HepG2 (cell line): ENCODE results near the gene KAZALD1. TPM values are rescaled to one million over a fixed set of nuclear protein-coding genes. Genes with fewer than 3 reads are reported as not detected.

Experiments used
- BRF2 ChIP-seq: sonication (generic); formaldehyde crosslinking; IDR thresholded peaks from 2 replicates; pipeline ENCODE4 v1.8.1; 2022; ENCODE audit warnings: mild to moderate bottlenecking, missing genetic modification reagents
- DMAP1 ChIP-seq: IDR thresholded peaks from 2 replicates; pipeline ENCODE4 v1.6.1; 2016
- HDAC1 ChIP-seq: sonication (generic); formaldehyde crosslinking; IDR thresholded peaks from 2 replicates; pipeline ENCODE4 v1.5.1; 2020; ENCODE audit warnings: mild to moderate bottlenecking, missing genetic modification reagents
- HMG20B ChIP-seq: conservative IDR thresholded peaks from 2 replicates; pipeline ENCODE4 v1.6.1; 2016; ENCODE audit warnings: missing genetic modification reagents, missing compliant biosample characterization
- JARID2 ChIP-seq: sonication (generic); formaldehyde crosslinking; IDR thresholded peaks from 2 replicates; pipeline ENCODE4 v1.8.1; 2023; ENCODE audit warnings: missing genetic modification reagents, inconsistent platforms; ENCODE audit not compliant: insufficient replicate concordance
- MXI1 ChIP-seq: IDR thresholded peaks from 3 replicates; pipeline ENCODE4 v1.6.1; 2012; ENCODE audit warnings: low read depth, low read length, inconsistent platforms, borderline replicate concordance
- PCBP1 ChIP-seq: fragments of 200-400 bp; formaldehyde crosslinking; IDR thresholded peaks from 2 replicates; pipeline ENCODE4 v1.6.1; 2017; ENCODE audit warnings: mild to moderate bottlenecking, low read depth, low read length, borderline replicate concordance
- PRMT3 ChIP-seq: sonication (generic); formaldehyde crosslinking; IDR thresholded peaks from 2 replicates; pipeline ENCODE4 v1.8.1; 2022; ENCODE audit warnings: low read depth, mild to moderate bottlenecking, moderate library complexity, missing genetic modification reagents, borderline replicate concordance
- RFX3 ChIP-seq: IDR thresholded peaks from 2 replicates; pipeline ENCODE4 v1.6.1; 2016; ENCODE audit warnings: missing biosample characterization, missing genetic modification reagents
- RFX5 ChIP-seq: IDR thresholded peaks from 2 replicates; pipeline ENCODE4 v1.6.1; 2011; ENCODE audit warnings: low read depth, low read length, improper control_type of control experiment
- RNF2 ChIP-seq: fragments of 450-650 bp; conservative IDR thresholded peaks from 2 replicates; pipeline ENCODE4 v1.6.1; 2016; ENCODE audit warnings: low read depth
- RXRB ChIP-seq: IDR thresholded peaks from 2 replicates; pipeline ENCODE4 v1.6.1; 2016; ENCODE audit warnings: borderline replicate concordance, missing genetic modification reagents, missing compliant biosample characterization
- SRSF1 ChIP-seq: fragments of 200-400 bp; formaldehyde crosslinking; optimal IDR thresholded peaks from 2 replicates; pipeline ENCODE3; 2017; ENCODE audit warnings: mild to moderate bottlenecking, low read depth, low read length, moderate library complexity
- TOE1 ChIP-seq: sonication (generic); formaldehyde crosslinking; IDR thresholded peaks from 2 replicates; pipeline ENCODE4 v1.4.0; 2020; ENCODE audit warnings: mild to moderate bottlenecking, missing genetic modification reagents
- U2AF1 ChIP-seq: fragments of 200-400 bp; formaldehyde crosslinking; optimal IDR thresholded peaks from 2 replicates; pipeline ENCODE3; 2017; ENCODE audit warnings: mild to moderate bottlenecking, low read depth, low read length
- ZFP36 ChIP-seq: fragments of 150-350 bp; IDR thresholded peaks from 2 replicates; pipeline ENCODE4 v1.6.1; 2018; ENCODE audit warnings: borderline replicate concordance, low read length, low read depth; ENCODE audit not compliant: partially characterized antibody
- ZFP41 ChIP-seq: sonication (generic); formaldehyde crosslinking; IDR thresholded peaks from 2 replicates; pipeline ENCODE4 v1.4.0; 2020; ENCODE audit warnings: mild to moderate bottlenecking, missing genetic modification reagents, borderline replicate concordance
- ZMYM3 ChIP-seq: sonication (generic); formaldehyde crosslinking; IDR thresholded peaks from 2 replicates; pipeline ENCODE4 v1.5.1; 2020; ENCODE audit warnings: mild to moderate bottlenecking, missing genetic modification reagents
- ZNF501 ChIP-seq: sonication (generic); formaldehyde crosslinking; IDR thresholded peaks from 2 replicates; pipeline ENCODE4 v1.5.1; 2020; ENCODE audit warnings: mild to moderate bottlenecking, moderate library complexity, missing genetic modification reagents
- ZSCAN25 ChIP-seq: sonication (generic); formaldehyde crosslinking; IDR thresholded peaks from 2 replicates; pipeline ENCODE4 v1.8.0; 2022; ENCODE audit warnings: mild to moderate bottlenecking, missing genetic modification reagents
- ZSCAN9 ChIP-seq: IDR thresholded peaks from 2 replicates; pipeline ENCODE4 v1.6.1; 2016; ENCODE audit warnings: borderline replicate concordance
- polyA plus RNA-seq, 8 experiments: library from polyadenylated mRNA; depleted of rRNA in 3 of 8; stranded (reverse) in 7 of 8; unstranded in 1 of 8; fragments of >200 nt; fragmentation: Illumina TruSeq in 4 of 8; extraction: Trizol in 4 of 8; gene quantifications; 2 replicates each; pipeline versions ENCODE4 v1.2.1 to v1.2.3, GENCODE V29; 2011 to 2016; ENCODE audit warnings: low read depth in 4 of 8, missing spikeins in 1 of 8, mixed read lengths in 1 of 8; ENCODE audit not compliant: insufficient read depth in 1 of 8
- total RNA-seq, 5 experiments: library from RNA; depleted of rRNA; stranded (reverse); fragments of >200 nt; fragmentation: Illumina TruSeq; extraction: Trizol; gene quantifications; 2 replicates each; pipeline ENCODE4 v1.2.3, GENCODE V29; 2016; ENCODE audit warnings: low read depth in 1 of 5
- TF ChIP-seq, protein P1 (sequence below): sonication (generic); formaldehyde crosslinking; IDR thresholded peaks from 2 replicates; pipeline ENCODE4 v1.9.0; 2021; ENCODE audit warnings: missing genetic modification reagents, borderline replicate concordance
- TF ChIP-seq, protein P2 (sequence below): sonication (generic); formaldehyde crosslinking; conservative IDR thresholded peaks from 2 replicates; pipeline ENCODE4 v1.5.0; 2020; ENCODE audit warnings: missing genetic modification reagents
- TF ChIP-seq, protein P3 (sequence below): sonication (generic); formaldehyde crosslinking; IDR thresholded peaks from 2 replicates; pipeline ENCODE4 v1.4.0; 2020; ENCODE audit warnings: missing genetic modification reagents, borderline replicate concordance

The KAZALD1 gene
- total and polyA plus RNA-seq, 2 of the 13 experiments (the other 11 are each of a cell fraction or from before 2014, with no cell fraction given), result 16.7 to 27.7 TPM

- TF ChIP-seq PRMT3 (0 out of 2 replicates have a peak, but pooled peaks have one; percentile 9), ZFP41 (no peak), RXRB (no peak), ZNF501 (CRISPR knock-in tag) (peak; percentile 70; the same call in 1 of the 2 replicates), HMG20B (CRISPR knock-in tag) (no peak), BRF2 (no peak), ZSCAN25 (CRISPR knock-in tag) (no peak), MXI1 (no peak), PCBP1 (no peak), TOE1 (CRISPR knock-in tag) (no peak), RFX5 (no peak), SRSF1 (no peak), ZSCAN9 (CRISPR knock-in tag) (no peak), ZFP36 (no peak), ZMYM3 (CRISPR knock-in tag) (no peak), JARID2 (CRISPR knock-in tag) (no peak), HDAC1 (CRISPR knock-in tag) (no peak), U2AF1 (no peak), RFX3 (CRISPR knock-in tag) (no peak), DMAP1 (CRISPR knock-in tag) (no peak; the same call in 1 of the 2 replicates), RNF2 (no peak)
- TF ChIP-seq, protein P1, sequence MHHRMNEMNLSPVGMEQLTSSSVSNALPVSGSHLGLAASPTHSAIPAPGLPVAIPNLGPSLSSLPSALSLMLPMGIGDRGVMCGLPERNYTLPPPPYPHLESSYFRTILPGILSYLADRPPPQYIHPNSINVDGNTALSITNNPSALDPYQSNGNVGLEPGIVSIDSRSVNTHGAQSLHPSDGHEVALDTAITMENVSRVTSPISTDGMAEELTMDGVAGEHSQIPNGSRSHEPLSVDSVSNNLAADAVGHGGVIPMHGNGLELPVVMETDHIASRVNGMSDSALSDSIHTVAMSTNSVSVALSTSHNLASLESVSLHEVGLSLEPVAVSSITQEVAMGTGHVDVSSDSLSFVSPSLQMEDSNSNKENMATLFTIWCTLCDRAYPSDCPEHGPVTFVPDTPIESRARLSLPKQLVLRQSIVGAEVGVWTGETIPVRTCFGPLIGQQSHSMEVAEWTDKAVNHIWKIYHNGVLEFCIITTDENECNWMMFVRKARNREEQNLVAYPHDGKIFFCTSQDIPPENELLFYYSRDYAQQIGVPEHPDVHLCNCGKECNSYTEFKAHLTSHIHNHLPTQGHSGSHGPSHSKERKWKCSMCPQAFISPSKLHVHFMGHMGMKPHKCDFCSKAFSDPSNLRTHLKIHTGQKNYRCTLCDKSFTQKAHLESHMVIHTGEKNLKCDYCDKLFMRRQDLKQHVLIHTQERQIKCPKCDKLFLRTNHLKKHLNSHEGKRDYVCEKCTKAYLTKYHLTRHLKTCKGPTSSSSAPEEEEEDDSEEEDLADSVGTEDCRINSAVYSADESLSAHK (CRISPR knock-in tag), result no peak
- TF ChIP-seq, protein P2, sequence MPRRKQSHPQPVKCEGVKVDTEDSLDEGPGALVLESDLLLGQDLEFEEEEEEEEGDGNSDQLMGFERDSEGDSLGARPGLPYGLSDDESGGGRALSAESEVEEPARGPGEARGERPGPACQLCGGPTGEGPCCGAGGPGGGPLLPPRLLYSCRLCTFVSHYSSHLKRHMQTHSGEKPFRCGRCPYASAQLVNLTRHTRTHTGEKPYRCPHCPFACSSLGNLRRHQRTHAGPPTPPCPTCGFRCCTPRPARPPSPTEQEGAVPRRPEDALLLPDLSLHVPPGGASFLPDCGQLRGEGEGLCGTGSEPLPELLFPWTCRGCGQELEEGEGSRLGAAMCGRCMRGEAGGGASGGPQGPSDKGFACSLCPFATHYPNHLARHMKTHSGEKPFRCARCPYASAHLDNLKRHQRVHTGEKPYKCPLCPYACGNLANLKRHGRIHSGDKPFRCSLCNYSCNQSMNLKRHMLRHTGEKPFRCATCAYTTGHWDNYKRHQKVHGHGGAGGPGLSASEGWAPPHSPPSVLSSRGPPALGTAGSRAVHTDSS, result no peak
- TF ChIP-seq, protein P3, sequence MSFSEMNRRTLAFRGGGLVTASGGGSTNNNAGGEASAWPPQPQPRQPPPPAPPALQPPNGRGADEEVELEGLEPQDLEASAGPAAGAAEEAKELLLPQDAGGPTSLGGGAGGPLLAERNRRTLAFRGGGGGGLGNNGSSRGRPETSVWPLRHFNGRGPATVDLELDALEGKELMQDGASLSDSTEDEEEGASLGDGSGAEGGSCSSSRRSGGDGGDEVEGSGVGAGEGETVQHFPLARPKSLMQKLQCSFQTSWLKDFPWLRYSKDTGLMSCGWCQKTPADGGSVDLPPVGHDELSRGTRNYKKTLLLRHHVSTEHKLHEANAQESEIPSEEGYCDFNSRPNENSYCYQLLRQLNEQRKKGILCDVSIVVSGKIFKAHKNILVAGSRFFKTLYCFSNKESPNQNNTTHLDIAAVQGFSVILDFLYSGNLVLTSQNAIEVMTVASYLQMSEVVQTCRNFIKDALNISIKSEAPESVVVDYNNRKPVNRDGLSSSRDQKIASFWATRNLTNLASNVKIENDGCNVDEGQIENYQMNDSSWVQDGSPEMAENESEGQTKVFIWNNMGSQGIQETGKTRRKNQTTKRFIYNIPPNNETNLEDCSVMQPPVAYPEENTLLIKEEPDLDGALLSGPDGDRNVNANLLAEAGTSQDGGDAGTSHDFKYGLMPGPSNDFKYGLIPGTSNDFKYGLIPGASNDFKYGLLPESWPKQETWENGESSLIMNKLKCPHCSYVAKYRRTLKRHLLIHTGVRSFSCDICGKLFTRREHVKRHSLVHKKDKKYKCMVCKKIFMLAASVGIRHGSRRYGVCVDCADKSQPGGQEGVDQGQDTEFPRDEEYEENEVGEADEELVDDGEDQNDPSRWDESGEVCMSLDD (CRISPR knock-in tag), result no peak
Observed at GRCh38 chr10:101032637-101033224, 29.1 kb upstream of the KAZALD1 start (continued).
